Astrocyte of the hippocampus (primary cell): ENCODE measurements around the gene OR10V1.

Source experiments
- DNase-seq: peaks from one replicate; pipeline ENCODE4 v3.0.0; 2011; ENCODE audit warnings: low read depth, low spot score

The OR10V1 gene

DNA sequence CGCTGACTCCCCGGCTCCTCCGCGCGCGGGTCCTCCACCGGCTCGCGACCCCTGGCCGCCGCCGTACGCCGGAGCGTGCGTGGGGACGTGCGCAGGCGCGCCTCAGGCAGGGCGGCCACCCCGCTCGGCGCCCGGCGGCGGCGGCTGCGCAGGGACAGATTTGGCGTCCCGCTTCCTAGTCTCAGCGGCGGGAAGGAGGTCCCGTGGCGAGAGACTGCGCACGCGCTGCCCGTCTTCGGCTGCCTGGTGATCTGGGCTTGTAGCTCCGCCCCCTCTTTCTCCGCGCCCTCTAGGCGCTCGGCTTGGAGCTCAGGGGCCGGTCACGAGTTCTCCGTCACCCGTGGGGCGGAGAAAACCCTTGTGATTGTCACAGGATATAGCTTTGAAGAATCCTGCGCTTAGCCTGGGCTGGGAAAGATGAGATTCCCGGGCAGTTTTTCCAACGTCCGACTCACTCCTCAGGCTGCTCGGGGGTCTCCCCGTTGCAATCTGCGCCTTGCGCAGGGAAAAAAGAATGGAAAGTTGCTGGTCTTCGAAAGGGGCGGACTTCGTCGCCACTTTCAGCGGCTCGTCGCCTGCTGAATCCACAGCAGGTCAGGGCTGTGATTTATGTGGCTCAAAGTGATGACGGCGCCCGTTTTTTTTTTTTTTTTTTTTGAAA is 44.6 kb downstream of the OR10V1 start, which contains the start of gene PATL1:
PATL1 (minus strand) TSS at position 88 of the 661 bp plus-strand sequence. CDS start 142 bp downstream, outside the sequence.
- DNase-seq, result peak; percentile 100

- no peak for DNase-seq
These were observed 45.3 kb downstream of the OR10V1 start for GRCh38 chr11:59668188-59668949.

- DNase-seq, result no peak
These were observed 45.8 kb downstream of the OR10V1 start for GRCh38 chr11:59667812-59668187.

GRCh38 chr11:59666969-59667368 is 46.7 kb downstream of the OR10V1 start:
- no peak for DNase-seq
